GM21717 (cell line): ENCODE measurements around the gene C10orf143.
"Not testable (repeated sequence)": the region's sequence is repeated elsewhere in the genome, so short reads cannot be mapped to it uniquely, and the experiment has no call there.

Source experiments
- ATAC-seq: cut with Tn5 transposase; IDR thresholded peaks from one replicate; pipeline ENCODE4 v1.9.1; 2021; ENCODE audit warnings: mild to moderate bottlenecking, moderate library complexity; ENCODE audit not compliant: unreplicated experiment

C10orf143 gene

GRCh38 chr10:130038019-130038555, 72.5 kb downstream of the C10orf143 start:
- ATAC-seq = no peak

DNA sequence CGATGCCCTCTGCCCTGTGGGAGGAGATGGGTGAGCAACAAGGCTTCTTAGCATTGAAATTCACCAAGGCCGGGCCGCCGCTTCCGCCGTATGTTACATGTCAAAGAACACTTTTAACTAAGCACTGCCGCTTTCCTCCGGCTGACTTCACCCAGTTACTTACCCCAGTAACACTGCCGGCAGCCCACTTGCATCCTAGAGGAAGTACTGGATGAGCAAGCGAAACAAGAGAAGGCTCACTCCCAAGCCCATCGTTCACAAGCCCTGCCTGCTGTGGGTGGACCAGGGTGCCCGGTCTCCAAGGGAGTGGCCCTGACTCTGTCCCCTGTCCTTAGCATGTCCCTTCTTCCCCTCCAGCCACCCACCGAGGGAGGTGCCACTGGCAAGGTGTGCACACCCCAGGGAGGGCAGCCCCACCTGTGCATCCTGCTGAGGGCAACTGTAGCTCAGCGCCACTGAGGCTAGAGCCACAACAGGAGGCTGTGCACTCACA, 73.4 kb downstream of the C10orf143 start:
- no peak for ATAC-seq

- no peak for ATAC-seq
Measured at GRCh38 chr10:130036296-130037065, 74.1 kb downstream of the C10orf143 start.

DNA sequence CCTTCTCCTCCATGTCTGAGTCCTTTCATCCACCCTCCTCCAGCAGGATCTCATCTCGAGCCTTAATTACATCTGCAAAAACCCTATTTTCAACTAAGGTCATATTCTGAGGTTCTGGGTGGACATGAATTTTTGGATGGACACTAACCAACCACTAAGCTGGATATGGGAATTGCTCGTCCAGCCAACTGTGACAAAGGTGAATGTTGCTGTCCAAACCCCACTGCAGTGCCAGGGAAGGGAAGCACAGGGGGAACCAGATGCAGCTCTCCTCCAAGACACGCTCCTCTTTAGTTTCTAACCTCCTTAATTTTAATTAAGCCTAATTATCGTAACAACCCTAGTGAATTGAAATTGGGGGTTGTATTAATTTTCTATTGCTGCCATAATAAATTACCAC, 81.4 kb downstream of the C10orf143 start:
- ATAC-seq = no peak

GRCh38 chr10:130028465-130028819, 82.2 kb downstream of the C10orf143 start:
- no peak for ATAC-seq

GRCh38 chr10:130027716-130028464, 82.7 kb downstream of the C10orf143 start:
- no peak for ATAC-seq

DNA sequence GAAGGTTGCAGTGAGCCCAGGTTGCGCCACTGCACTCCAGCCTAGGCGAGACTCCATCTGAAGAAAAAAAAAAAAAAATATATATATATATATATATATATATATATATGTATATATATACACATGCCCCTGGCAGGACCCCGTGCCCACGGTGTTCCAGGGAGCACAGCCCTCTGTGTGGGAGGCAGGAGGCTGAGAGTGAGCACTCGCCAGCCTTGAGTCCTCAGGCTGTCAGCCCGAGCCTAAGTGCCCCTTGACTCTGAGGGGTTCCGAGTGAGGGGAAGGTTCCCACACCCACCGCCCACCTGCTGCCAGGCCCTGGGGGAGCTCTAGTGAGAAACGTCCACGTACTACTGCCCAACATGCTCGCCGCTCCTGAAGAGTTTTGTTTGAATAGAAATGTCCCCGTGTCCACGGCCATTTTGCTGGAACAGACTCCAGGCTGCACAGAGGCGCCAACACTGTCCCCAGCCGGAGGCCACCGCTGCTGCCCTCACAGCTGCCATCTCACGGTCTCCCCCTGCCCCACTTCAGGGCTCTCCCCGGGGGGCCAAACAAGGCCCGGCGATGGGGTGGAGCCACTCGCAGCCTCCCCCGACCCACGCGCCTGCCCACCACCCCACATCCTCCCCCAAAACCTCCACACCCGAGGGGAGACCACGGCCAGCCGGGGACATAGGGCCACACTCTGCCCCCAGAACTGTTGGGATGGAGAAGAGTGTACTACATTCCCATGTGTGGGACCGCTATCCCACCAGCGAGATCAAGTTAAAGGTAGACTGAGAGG, 83.8 kb downstream of the C10orf143 start:
- no peak for ATAC-seq

DNA sequence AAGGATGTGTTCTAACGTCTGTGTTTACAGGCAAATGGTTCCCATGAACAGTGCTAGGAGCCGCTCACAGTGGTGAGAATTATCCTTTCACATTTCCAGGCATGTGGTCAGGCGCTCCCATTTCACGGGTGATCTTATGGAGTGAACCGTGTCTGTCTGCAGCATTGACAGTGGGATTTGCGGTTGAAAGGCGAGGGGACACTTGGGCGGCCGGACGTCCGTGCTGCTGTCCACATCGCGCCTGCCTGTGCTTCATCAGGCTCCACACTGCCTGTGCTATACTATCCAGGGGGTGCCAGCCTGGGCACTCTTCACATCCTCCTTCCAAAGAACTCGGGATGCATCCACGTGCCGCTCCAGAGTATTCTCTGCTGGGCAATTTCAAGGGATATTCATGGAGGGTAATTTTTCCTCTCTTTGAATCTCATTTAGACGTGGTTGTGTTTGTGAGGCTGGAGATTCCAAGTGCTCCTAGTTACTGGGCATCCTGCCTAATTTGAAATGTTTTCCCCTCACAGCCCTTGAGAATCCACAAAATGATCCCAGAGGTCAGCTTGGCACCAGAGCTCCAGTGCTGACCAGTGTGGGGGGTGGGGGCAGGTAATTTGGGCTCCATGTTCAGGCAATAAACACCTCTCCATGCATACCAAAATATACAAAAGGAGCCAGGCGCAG, 84.7 kb downstream of the C10orf143 start:
- no peak for ATAC-seq

GRCh38 chr10:130025326-130025725, 85.3 kb downstream of the C10orf143 start:
- ATAC-seq = no peak

- ATAC-seq = no peak
Measured at GRCh38 chr10:130024779-130025325, 85.8 kb downstream of the C10orf143 start.

- ATAC-seq = not testable (repeated sequence)
Measured at GRCh38 chr10:130024326-130024725, 86.3 kb downstream of the C10orf143 start.

- ATAC-seq = no peak
Measured at GRCh38 chr10:130023454-130024230, 87.0 kb downstream of the C10orf143 start.

GRCh38 chr10:130022511-130023299, 87.9 kb downstream of the C10orf143 start:
- no peak for ATAC-seq

DNA sequence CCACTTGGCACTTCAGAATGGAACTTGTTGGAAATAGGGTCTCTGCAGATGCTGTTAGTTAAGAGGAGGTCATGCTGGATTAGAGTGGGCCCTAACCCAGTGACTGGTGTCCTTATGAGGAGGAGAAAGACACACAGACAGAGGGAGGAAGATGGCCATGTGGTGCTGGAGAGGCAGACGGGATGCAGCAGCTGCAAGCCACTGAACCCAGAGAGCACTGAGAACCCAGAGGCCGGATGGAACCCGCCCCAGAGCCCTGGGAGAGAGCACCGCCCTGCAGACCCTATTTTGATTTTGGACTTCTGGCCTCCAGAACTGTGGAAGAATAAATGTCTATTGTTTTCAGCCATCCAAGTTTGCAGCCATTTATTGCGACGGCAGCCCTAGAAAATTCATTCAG, 88.5 kb downstream of the C10orf143 start:
- no peak for ATAC-seq

DNA sequence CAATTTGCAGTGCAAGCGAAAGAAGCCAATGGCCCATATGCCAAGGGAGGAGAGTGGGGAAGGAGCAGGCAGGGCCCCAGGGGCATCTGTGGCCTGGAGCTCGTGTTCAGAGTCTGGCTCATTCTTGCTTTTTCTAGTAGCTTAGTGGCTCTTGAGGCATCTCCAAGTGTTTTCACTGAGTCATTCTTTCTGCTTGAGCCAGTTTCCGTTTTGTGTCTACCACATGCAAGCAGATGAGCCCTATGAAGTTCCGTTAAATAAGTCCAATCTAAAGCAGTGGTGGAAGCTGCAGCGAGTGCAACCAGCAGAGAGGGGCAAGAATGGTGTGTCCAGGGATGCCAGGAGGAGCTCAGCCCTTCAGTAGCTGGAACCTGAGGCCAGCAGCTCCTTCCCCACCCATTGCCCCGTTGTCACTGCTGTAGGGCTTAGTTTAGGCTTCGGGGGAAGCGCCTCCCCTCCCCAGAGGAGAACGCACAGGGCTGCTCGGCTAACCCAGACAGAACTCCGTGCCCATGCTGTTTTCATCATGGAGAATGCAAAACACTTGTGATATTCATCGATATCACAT, 89.2 kb downstream of the C10orf143 start:
- no peak for ATAC-seq

- no peak for ATAC-seq
Measured at GRCh38 chr10:130020651-130021382, 89.8 kb downstream of the C10orf143 start.

DNA sequence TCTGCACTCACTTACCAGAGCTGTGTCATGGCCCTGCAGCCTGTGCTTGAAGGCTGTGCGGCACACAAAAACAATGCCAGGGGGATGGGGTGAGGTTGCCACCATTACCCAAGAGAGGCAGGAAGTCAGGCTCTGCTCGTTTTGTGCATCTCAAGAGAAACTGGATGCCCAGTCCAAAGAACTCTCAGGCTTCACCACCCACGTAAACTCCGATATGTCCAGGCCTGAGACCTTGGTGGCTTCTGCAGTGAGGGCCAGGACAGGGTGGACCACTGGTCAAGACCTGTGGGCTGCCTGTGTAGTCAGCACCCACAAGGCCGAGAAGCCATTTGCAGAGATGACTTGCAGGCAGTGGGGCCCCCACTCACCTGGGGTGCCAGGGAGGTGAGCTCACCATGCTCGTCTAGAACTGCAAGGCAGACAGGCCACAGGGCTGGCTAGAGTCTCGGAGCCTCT, 91.9 kb downstream of the C10orf143 start:
- no peak for ATAC-seq

GRCh38 chr10:130018265-130018664, 92.4 kb downstream of the C10orf143 start:
- no peak for ATAC-seq
